ENCODE measurements around the gene PPDPF. TPM values are rescaled to one million over a fixed set of nuclear protein-coding genes. Genes with fewer than 3 reads are reported as not detected.

The PPDPF gene, protein sequence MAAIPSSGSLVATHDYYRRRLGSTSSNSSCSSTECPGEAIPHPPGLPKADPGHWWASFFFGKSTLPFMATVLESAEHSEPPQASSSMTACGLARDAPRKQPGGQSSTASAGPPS
- 41.0 and 75.0 TPM in 2 replicates for total RNA-seq

DNA sequence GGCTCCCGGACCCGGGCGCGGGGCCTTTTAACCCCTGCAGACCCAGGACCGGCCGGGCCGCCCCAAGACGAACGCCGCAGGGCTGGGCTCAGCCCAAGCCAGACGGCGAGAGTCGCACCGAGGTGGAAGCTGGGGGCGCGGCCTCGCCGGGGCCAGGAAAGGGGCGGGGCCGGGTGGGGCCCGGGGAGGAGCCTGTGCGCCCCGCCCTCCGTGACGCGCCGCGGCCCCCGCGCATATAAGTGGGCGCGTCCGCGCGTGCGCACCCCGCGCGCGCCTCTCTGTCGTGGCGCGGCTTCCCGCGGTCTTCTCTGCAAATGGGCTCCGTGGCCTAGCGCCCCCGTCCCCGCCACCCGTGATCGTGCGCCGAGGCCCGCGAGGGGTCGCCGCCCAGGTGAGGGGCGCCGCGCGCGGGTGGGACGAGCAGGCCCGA, at the start of gene PPDPF:
Gene PPDPF (plus strand): TSS at position 262 of the 430 bp plus-strand sequence. CDS start 544 bp downstream, outside the sequence.

DNA sequence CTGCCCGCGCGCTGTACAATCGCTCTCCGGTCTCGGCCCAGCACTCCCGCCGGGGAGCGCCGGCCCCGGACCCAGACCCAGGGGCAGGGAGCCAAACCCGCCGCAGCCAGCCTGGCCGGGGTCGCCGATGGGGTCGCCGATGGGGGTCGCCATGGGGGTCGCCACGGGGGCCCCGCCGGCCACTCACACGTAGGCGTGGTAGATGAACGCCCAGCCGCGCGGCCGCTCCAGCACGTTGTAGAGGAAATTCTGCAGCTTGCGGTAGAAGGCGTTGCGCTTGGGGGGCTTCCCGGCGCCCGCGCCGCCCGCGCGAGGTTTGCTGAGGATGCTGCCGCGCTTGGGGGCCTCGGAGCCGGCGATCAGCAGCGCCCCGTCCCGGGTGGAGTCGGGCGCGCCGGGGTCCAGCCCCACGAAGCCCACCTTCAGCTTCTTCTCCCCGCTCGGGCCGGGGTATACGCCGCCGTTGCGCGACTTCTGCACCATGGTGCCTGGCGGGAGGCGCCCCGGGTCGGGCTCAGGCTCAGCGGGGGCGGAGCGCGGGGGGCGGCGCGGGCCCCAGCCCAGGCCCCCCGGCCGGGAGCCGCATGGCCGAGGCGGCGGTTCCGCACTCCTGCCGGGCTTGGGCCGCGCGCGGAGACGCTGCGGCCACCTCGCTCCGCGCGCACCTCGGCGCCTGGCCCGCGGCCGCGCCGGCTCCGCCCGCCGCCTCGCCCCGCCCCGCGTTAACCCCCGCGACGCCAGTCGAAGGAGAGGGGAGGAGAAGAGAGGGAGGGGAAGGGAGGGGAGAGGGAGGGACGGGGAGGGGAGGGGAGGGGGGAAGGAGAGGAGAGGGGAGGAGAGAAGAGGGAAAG, 48.4 kb upstream of the PPDPF start, which contains the start of gene KCNQ2:
Gene KCNQ2 (minus strand): TSS at position 675 of the 851 bp plus-strand sequence. CDS start 192 bp downstream, at position 483.

DNA sequence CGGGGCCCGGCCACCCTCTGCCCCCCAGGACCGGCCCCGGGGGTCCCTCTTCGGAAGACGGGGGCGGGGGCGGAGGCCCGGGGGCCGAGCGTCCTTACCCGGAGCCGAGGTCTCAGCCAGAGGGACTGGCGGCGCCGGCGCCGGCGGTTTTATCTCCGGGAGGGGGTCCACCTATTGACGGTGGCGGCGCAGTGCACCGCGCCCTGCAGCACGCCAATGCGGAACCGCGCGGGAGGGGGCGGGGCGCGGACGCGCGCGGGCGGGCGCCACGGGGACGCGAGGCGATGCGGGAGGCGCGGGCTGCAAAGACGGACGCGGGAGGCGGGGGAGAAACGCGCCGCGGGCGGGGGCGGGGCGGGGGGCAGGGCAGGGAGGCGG, 21.6 kb upstream of the PPDPF start, which contains the start of gene EEF1A2:
Gene EEF1A2 (minus strand): TSS at position 124 of the 378 bp plus-strand sequence. CDS start 1,320 bp downstream, outside the sequence.

DNA sequence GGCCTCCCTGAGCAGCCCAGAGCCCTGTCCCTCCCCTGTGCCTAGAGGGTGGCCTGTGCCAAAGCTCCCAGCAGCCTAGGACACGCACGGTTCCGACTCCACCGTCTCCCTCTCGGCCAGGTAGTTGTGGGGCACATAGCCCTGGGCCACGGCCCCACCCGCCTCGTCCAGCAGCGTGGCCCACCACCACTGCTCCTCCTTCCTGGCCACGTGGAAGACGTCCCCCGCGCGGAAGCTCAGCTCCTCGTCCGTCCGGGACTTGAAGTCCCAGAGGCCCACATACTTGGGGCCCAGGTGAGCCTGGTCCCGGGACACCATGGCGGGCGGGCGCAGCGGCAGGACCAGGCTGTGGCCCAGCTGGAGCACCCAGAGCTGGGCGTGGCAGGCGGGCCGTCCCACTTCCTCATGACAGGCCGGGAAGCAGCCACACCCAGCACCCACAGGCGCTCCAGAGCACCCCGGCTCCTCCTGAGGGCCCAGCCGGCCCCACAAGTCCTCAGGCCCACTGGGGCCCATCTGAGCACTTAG, 16.5 kb downstream of the PPDPF start, which contains the start of gene PTK6:
Gene PTK6 (minus strand): TSS at position 380 of the 528 bp plus-strand sequence. CDS start 62 bp downstream, at position 318.

DNA sequence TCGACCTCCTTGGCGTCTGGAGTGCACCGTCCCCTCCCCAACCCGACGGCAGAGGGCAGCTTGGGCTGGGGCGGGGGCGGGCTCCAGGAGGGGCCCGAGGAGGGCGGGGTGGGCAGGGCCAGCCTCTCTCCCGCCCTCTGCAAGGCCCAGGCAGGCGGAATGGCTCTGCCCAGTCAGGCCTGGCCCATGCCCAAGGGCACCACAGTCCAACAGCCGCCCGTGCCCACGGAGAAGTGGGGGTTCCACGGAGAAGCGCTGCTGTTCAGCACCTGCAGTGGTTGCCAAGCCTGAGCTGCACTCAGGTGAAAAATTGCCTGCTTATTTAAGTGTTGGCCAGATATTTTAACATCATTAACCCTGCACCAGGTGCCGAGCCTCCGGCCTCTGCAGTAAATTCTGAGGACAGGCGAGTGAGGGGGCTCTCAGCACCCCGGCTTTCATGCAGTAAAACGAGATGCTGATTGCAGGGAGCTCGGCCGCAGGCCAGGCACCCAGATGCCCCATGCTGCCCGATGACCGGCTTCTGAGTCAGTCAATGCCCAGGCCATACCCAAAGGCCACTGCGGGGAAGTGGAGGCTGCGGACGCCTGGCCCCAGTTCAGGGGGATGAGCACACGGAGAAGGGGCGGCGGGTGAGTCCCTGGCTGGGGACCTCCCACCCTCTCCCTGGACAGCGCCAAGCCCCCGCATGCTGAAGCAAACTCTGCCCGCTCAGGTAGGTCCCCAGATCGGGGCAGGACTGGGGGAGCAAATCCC, 27.3 kb downstream of the PPDPF start, which contains the start of gene SRMS:
Gene SRMS (minus strand): TSS at position 25 of the 756 bp plus-strand sequence. CDS start 286 bp downstream, outside the sequence.

DNA sequence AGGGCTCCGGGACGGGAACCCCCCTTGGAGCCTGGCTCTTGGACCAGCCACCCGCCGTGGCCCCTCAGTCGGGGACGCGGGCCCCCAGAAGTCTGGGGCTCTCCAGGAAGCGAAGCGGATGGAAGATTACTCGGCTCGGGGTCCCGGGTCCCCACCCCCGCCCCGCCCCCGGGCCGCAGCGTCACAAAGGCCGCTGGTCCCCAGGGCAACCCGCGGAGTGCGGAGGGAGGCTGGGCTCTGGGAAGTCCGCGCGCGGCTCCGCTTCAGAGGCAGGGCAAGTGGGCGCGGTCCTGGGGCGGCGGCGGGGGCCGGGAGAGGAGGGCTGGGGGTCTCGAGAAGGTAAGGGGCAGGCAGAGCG, 33.3 kb downstream of the PPDPF start, which contains the start of gene FNDC11:
Gene FNDC11 (plus strand): TSS at position 227 of the 358 bp plus-strand sequence. CDS start 1,505 bp downstream, outside the sequence.

Other genes starting within 250 kb of the PPDPF start
- gene ARFGAP1, start 248.0 kb upstream of the PPDPF start, total RNA-seq: 51.8 and 54.7 TPM in 2 replicates
- gene COL20A1, start 227.6 kb upstream of the PPDPF start, total RNA-seq: under 0.01 TPM in 2 replicates
- not detected in 2 replicates for gene CHRNA4, start 159.4 kb upstream of the PPDPF start, total RNA-seq
- gene KCNQ2, start 48.1 kb upstream of the PPDPF start, total RNA-seq: not detected in 2 replicates
- 1.0 and 2.3 TPM in 2 replicates for gene EEF1A2, start 21.7 kb upstream of the PPDPF start, total RNA-seq
- not detected in 2 replicates for gene PTK6, start 16.6 kb downstream of the PPDPF start, total RNA-seq
- not detected in 2 replicates for gene SRMS, start 27.0 kb downstream of the PPDPF start, total RNA-seq
- gene FNDC11, start 33.4 kb downstream of the PPDPF start, total RNA-seq: 0.40 and 0.50 TPM in 2 replicates
- 26.9 and 33.4 TPM in 2 replicates for gene HELZ2, start 53.5 kb downstream of the PPDPF start, total RNA-seq
- gene GMEB2, start 106.3 kb downstream of the PPDPF start, total RNA-seq: 8.6 and 10.6 TPM in 2 replicates
- 3.5 and 6.1 TPM in 2 replicates for gene STMN3, start 132.7 kb downstream of the PPDPF start, total RNA-seq
- 19.8 and 22.6 TPM in 2 replicates for gene RTEL1, start 137.5 kb downstream of the PPDPF start, total RNA-seq
- 13.2 and 15.5 TPM in 2 replicates for gene TNFRSF6B, start 175.9 kb downstream of the PPDPF start, total RNA-seq
- 24.3 and 25.3 TPM in 2 replicates for gene ARFRP1, start 187.2 kb downstream of the PPDPF start, total RNA-seq
- 15.8 and 16.1 TPM in 2 replicates for gene ZGPAT, start 187.3 kb downstream of the PPDPF start, total RNA-seq
- gene LIME1, start 215.9 kb downstream of the PPDPF start, total RNA-seq: 2.4 and 3.6 TPM in 2 replicates
- 21.8 and 25.8 TPM in 2 replicates for gene SLC2A4RG, start 219.0 kb downstream of the PPDPF start, total RNA-seq